ENCODE measurements around the gene SLC5A6.

- TF ChIP-seq CTCF (optimal IDR thresholded peaks at IDR 0.05 in 1 of 3, IDR thresholded peaks at IDR 0.05 in 1 of 3, conservative IDR thresholded peaks at IDR 0.05 in 1 of 3; ENCODE audit: extremely low read depth in 1 of 3, insufficient read depth in 2 of 3, low read length in 3 of 3) = no peak
- TF ChIP-seq EZH2 (IDR thresholded peaks at IDR 0.05; ENCODE audit: low read length) = no peak
These were observed 676 bp downstream of the SLC5A6 start for GRCh38 chr2:27211241-27211942.

Measured in keratinocyte (primary cell).